GM19025 (cell line): ENCODE results near the gene SPTLC2.

Experiments
- ATAC-seq: cut with Tn5 transposase; IDR thresholded peaks from one replicate; pipeline ENCODE4 v1.9.1; 2021; ENCODE audit warnings: mild to moderate bottlenecking, low read depth, moderate library complexity; ENCODE audit not compliant: unreplicated experiment

Gene SPTLC2

DNA sequence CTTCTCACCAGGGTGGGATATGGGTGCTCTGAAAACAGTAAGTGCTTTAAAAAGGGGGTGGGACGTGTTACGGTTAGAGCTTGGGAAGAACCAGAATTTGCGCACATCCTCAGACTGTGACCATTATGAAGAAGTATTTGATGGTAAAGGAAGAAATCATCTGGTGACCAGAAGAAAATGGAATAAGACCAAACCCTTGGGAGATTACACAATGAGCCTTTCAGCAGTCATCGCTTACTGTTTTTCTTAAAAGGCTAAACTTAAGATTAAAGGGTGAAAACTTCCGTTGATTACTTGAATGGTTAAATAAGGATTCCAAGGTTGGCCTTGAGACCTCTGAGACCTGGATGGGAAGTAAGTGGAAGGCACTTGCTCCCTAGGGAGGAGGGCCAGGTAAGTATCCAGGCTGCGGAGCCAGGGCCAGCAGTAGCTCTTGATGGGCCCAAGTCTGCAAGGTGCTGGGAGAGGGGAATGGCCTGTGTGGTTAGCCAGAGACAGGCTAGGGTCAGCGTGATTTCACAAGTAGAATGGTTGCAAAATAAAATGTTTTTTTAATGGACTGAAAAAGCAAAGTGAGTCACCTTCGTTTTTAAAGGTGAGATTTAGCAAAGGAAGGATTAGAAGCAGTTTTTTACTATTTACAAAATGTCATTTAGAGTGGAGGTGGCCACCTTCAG lies 104.8 kb downstream of the SPTLC2 start:
- ATAC-seq, result no peak

GRCh38 chr14:77509366-77509765 lies 107.1 kb downstream of the SPTLC2 start:
- ATAC-seq, result no peak

DNA sequence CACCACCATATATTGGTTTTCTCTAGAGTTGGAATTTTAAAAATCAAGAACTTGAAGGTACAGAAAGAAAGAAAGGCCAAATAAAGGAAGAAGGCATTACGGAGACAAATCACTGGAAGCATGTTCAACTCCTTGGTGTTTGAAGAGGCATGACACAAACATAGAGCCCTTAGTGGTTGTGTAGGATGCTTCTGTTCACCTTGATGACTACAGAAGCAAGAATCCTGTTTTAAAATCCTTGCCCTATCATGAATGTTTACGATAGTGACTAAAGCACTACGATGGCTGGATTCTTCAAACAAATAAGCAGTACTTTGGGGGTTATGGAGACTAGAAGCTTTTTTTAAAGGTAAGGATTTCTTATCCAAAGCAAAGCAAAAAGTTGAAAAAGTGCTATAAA lies 107.6 kb downstream of the SPTLC2 start:
- ATAC-seq, result no peak

DNA sequence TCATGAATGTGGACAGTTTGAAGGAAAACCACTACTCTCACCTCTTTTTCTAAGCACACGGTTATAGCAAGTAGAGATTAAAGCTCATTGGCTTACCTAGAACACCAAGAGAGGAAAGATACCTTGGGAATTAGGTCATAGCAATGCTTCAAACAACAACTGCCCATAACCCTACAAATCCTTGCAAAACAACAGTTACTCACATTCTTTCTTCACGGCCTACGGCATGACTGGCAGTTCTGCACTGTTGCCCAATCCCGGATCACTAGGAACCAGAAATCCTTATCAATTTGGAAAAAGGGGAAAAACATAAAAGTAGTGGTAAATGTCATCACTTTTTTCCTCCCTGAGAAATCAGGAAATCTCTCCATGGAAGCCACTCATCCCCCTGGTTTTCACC lies 108.2 kb downstream of the SPTLC2 start:
- no peak for ATAC-seq

GRCh38 chr14:77507762-77508161 lies 108.7 kb downstream of the SPTLC2 start:
- no peak for ATAC-seq

DNA sequence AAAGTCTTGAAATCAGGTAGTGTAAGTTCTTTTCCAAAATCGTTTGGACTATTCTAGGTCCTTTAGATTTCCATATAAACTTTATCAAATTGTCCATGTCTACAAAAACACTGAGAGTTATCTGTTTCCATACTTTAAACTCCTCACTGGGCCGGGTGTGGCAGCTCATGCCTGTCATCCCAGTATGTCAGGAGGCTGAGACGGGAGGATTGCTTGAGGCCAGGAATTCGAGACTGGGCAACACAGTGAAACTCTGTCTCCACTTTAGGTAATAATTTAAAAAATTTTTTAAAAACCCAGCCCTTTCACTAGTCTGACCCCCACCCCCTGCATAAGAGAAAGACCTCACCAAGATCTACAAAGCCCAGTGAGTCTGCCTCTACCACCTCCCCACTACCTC lies 111.4 kb downstream of the SPTLC2 start:
- no peak for ATAC-seq

DNA sequence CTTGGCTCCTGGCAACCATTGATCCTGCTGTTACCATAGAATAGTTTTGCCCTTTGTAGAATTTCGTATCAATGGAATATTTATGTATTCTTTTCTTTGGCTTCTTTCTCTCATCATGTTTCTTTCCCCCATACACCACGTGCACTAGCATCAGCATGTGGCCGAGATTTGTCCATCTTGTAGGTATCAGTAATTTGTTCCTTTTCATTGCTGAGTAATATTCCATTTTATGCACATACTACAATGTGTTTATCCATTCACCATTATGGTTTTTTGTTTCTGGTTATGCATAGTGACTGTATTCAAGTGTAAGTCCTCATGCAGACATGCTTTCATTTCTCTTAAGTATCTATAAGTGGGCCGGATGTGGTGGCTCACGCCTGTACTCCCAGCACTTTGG lies 113.3 kb downstream of the SPTLC2 start:
- ATAC-seq, result no peak

- ATAC-seq, result no peak
Measured at GRCh38 chr14:77502109-77502782, 114.2 kb downstream of the SPTLC2 start.

DNA sequence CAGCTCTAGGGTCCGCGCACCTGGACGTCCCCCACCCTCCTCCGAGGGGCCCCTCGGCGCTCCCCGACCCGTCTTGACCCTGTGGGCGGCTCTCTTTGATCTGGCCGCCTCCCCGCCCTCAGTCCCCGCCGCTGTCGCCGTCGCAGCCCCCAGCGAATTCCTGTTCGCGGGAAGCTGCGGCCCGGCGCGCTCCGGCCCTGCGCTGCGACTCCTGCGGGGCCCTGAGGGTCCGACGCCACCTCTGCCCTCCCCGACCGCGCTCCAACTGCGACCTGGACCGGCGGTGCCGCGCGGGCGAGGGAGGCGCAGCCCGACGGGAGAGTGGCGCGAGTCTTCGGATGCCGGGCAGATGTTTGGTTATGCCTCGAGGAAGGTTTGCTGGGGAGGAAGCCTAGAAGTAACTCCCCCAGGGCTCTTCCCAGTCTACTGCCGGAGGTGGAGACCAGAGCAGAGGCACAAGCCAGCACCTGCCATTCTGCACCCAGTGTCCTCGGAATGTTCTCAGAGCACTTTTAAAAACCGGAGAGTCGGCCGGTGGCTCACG lies 117.4 kb downstream of the SPTLC2 start:
- peak; percentile 8 for ATAC-seq

DNA sequence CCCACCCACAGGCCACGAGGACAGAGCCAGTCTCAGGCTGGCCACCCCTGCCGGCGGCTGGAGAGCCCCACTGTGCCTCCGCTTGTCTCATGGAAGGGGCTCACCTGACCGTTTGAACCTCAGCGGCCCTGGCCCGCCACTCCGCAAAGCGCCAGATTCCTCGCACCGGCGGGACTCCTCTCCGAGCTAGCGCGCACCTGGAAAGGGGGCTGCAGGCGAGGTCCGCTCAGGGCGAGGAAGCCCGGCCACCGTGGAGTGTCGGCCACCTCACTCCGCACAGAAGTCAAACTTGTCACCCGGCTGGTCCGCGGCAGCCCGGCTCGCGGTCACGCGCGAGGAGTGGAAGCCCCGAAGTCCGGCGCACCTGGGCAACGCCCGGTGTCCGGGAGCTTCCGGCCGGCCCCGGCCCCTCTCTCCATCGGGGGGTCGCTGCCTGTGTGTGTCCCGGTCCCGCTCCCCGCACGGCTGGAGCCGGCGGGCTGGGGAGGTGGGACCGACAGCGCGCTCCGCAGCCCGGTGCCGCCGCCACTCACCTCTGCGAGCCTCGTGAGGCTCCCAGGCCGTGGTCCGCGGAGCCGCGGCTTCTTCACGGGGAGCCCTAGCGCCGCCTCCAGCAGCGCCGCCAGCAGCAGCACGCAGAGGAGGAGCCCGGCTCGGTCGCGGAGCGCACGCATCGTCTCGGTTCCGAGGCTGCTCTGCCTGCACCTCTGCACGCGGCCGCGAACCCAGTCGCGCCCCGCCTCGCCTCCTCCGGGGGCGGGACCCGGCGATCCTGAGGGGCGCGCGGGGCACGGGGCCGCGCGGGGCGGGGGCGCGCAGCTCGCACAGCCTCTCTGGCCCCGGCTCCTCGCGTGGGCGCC lies 118.1 kb downstream of the SPTLC2 start, which contains the start of gene ISM2:
ISM2 (minus strand) TSS at position 697 of the 860 bp plus-strand sequence; CDS start at position 674, 23 bp downstream.
- peak; percentile 60 for ATAC-seq

DNA sequence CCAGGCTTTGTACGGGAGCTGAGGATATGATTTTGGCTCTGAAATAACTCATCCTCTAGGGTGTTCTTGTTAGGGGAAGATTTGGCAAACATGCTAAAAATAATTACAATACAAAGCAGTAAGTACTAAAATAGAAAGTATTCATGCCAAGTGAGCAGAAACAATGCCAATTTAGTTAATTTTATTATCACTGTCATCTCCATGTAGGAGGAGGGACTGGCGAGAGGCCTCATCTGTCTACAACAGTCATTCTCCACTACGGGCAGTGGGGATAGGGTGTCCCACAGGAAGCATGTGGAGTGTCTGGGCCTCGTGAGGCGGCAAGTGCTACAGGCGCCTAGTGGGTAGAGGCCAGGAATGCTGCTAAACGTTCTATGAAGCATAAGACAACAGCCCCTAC lies 121.1 kb downstream of the SPTLC2 start:
- ATAC-seq, result no peak

- ATAC-seq, result no peak
Measured at GRCh38 chr14:77491056-77491455, 125.4 kb downstream of the SPTLC2 start.

GRCh38 chr14:77490347-77490986 lies 126.0 kb downstream of the SPTLC2 start:
- ATAC-seq, result no peak

DNA sequence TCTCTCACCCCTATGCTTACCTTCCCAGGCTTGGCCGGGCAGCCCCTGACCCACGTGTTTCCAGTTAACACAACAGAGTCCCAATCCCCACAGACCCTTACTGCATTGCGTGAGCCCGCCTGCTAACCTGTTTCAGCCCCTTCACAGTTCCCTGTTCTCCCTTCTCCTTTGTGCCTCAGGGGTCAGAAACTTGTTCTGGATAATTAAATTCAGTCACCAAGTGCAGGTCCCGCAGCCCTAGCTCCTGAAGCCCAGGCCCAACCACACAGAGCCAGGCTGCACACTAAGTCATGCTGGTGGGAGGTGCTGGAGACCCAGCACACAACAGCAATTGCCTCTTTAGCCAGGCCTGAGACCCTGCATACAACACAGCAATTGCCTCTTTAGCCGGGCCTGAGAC lies 127.4 kb downstream of the SPTLC2 start:
- no peak for ATAC-seq

GRCh38 chr14:77488558-77488957 lies 127.9 kb downstream of the SPTLC2 start:
- no peak for ATAC-seq

DNA sequence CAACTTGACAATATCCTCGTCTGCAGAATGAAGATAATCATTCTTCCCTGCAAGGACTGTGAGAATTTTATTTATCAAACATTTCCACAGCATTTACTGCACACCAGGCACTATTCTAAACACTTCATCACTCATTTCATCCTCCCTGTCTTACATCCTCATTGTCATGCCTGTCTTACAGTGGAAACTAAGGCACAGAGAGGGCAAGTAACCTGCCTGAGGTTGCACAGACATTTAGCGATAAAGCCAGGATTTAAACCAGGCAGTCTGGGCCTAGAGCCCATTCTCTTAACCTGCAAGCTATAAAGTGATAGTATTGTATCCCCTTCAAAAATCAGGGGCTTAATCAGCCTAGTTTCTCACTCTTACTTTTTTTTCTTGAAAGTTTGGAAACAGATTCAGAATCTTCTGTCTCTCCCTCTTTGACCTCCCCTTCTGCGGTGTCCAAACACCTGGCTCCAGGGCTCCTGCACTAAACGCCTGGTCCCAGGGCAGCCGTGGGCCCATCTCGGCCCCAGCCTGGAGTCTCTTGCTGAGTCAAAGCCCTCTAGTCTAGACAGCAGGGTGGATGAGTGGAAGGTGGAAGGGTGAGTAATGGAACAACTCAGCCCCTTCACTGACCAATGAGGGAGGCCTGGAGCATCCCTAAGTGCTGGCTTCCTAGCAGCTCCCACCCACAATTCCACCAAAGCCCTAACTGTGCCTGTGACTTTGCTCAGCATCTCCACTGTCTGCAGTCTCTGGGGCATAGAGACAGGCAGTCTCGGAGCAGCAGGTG lies 130.3 kb downstream of the SPTLC2 start:
- no peak for ATAC-seq

GRCh38 chr14:77485256-77485655 lies 131.2 kb downstream of the SPTLC2 start:
- no peak for ATAC-seq

DNA sequence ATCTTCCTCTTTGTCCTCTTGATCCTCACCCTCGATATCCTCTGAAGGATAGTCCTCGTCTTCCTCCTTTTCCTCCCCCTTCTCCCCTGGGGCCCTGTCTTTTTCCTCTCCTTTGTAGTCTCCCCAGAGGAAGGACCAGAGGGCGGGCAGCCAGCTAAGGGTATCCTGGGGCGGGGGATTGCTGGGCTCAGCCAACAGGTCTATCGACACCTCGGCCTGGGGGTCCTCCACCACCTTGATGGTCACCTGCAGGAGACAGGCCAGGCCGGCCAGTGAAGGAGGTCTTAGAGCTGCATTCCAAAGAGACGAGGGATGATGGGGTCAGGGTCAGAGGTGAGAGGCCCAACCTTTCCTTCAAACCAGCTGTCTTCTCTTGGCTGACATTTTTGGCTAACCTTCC lies 134.0 kb downstream of the SPTLC2 start:
- no peak for ATAC-seq

GRCh38 chr14:77478796-77479195 lies 137.6 kb downstream of the SPTLC2 start:
- ATAC-seq, result peak; percentile 79

GRCh38 chr14:77478029-77478428 lies 138.4 kb downstream of the SPTLC2 start:
- no peak for ATAC-seq
